Subcutaneous abdominal adipose tissue (tissue), 5 donors: ENCODE measurements around the gene FAM216A.
A peak's percentile ranks its signal among the peaks of the same experiment; 100 is the strongest.
"Not testable (repeated sequence)": the region's sequence is repeated elsewhere in the genome, so short reads cannot be mapped to it uniquely, and the experiment has no call there.

Experiments
- H3K27ac ChIP-seq: one replicate; pipeline ENCODE4 v1.7.0; 2013; ENCODE audit warnings: low read depth, mild to moderate bottlenecking, inconsistent platforms, low read length, moderate library complexity
- H3K27me3 ChIP-seq, 5 donors: one replicate each; pipeline ENCODE4 v1.7.0; 2013; ENCODE audit warnings: low read length in 5 of 5, inconsistent platforms in 1 of 5; ENCODE audit not compliant: control insufficient read depth in 5 of 5, insufficient read depth in 4 of 5
- H3K36me3 ChIP-seq, 5 donors: one replicate each; pipeline ENCODE4 v1.7.0; 2013; ENCODE audit warnings: low read length in 5 of 5; ENCODE audit not compliant: control insufficient read depth in 5 of 5, insufficient read depth in 5 of 5
- H3K4me1 ChIP-seq, 5 donors: one replicate each; pipeline ENCODE4 v1.7.0; 2013; ENCODE audit warnings: low read length in 5 of 5, mild to moderate bottlenecking in 3 of 5, moderate library complexity in 1 of 5; ENCODE audit not compliant: control insufficient read depth in 5 of 5, insufficient read depth in 5 of 5
- H3K4me3 ChIP-seq, 5 donors: one replicate each; pipeline ENCODE4 v1.7.0; 2013; ENCODE audit warnings: low read length in 5 of 5, low read depth in 1 of 5
- H3K9ac ChIP-seq, 5 donors: one replicate each; pipeline ENCODE4 v1.7.0; 2013; ENCODE audit warnings: low read length in 5 of 5, mild to moderate bottlenecking in 4 of 5, moderate library complexity in 3 of 5
- H3K9me3 ChIP-seq, 5 donors: one replicate each; pipeline ENCODE4 v1.7.0; 2013; ENCODE audit warnings: low read length in 5 of 5; ENCODE audit not compliant: control insufficient read depth in 5 of 5
- donor health status: healthy.
- donor health status: healthy.
- donor health status: healthy.
- donor health status: healthy.
- donor health status: healthy.

FAM216A gene

DNA sequence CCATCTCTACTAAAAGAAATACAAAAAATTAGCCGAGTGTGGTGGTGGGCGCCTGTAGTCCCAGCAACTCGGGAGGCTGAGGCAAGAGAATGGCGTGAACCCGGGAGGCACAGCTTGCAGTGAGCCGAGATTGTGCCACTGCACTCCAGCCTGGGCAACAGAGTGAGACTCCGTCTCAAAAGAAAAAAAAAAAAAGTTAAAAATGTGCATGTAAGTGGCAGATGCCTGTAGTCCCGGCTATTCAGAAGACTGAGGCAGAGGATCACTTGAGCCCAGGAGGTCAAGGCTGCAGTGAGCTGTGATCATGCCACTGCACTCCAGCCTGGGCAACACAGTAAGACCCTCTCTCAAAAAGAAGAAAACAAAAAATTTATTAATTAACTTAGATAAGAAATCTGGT is 49.4 kb downstream of the FAM216A start:
- H3K4me1 ChIP-seq, H3K9me3 ChIP-seq, H3K27ac ChIP-seq, H3K4me3 ChIP-seq, H3K36me3 ChIP-seq, H3K27me3 ChIP-seq, H3K9ac ChIP-seq: not testable (repeated sequence)

DNA sequence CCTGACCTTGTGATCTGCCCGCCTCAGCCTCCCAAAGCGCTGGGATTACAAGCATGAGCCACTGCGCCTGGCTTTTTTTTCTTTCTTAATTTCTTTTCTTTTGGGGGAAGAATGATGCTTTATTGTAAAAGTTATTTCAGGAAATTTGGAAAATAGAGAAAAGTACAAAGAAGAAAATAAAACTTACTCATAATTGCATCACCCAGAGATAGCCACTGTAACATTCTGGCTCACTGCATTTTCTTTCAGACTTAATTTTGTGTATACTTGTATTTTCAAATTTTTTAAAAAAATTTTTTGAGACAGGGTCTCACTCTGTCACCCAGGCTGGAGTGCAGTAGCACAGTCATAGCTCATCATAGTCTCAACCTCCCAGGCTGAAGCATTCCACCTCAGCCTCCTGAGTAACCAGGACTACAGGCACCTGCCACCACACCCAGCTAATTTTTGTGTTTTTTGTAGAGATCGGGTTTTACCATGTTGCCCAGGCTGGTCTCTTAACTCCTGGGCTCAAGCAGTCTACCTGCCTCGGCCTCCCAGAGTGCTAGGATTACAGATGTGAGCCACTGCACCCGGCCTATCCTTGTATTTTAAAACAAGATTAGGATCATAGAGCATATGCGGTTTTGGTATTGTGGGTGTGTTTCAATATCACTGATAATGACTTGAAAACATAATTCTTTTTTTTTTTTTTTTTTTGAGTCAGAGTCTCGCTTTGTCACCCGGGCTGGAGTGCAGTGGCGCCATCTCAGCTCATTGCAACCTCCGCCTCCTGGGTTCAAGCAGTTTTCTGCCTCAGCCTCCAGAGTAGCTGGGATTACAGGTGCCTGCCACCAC is 52.4 kb downstream of the FAM216A start:
- not testable (repeated sequence) for H3K36me3 ChIP-seq, H3K27me3 ChIP-seq, H3K27ac ChIP-seq, H3K4me1 ChIP-seq, H3K4me3 ChIP-seq, H3K9me3 ChIP-seq, H3K9ac ChIP-seq

GRCh38 chr12:110528277-110528839 is 59.7 kb downstream of the FAM216A start:
- H3K27me3 ChIP-seq = no peaks in the 10 kb centered on the region
- no peak overlapping the region for H3K27ac ChIP-seq
- H3K36me3 ChIP-seq = peaks cover 2 to 21% (median 7%) of the 10 kb centered on the region in 5 donors
- H3K4me3 ChIP-seq = no peak overlapping the region
- no peaks in the 10 kb centered on the region for H3K9me3 ChIP-seq
- peaks cover 0 to 7% (median 0%) of the 10 kb centered on the region in 5 donors for H3K4me1 ChIP-seq
- no peak overlapping the region for H3K9ac ChIP-seq

GRCh38 chr12:110530511-110530910 is 61.9 kb downstream of the FAM216A start:
- Histone ChIP-seq H3K27me3 (no peaks in the 10 kb centered on the region), H3K4me3 (no peak overlapping the region), H3K4me1 (peaks cover 0 to 7% (median 0%) of the 10 kb centered on the region in 5 donors), H3K36me3 (peaks cover 2 to 29% (median 14%) of the 10 kb centered on the region in 5 donors), H3K9me3 (no peaks in the 10 kb centered on the region), H3K27ac (no peak overlapping the region), H3K9ac (no peak overlapping the region)

GRCh38 chr12:110531741-110532333 is 63.2 kb downstream of the FAM216A start:
- peaks cover 0 to 7% (median 0%) of the 10 kb centered on the region in 5 donors for H3K4me1 ChIP-seq
- no peaks in the 10 kb centered on the region for H3K9me3 ChIP-seq
- H3K36me3 ChIP-seq = peaks cover 11 to 41% (median 23%) of the 10 kb centered on the region in 5 donors
- H3K4me3 ChIP-seq = no peak overlapping the region
- H3K9ac ChIP-seq = no peak overlapping the region
- no peaks in the 10 kb centered on the region for H3K27me3 ChIP-seq
- H3K27ac ChIP-seq = no peak overlapping the region

- H3K9me3 ChIP-seq = no peaks in the 10 kb centered on the region
- H3K4me3 ChIP-seq = no peak overlapping the region
- no peaks in the 10 kb centered on the region for H3K27me3 ChIP-seq
- H3K9ac ChIP-seq = no peak overlapping the region
- H3K27ac ChIP-seq = no peak overlapping the region
- peaks cover 17 to 49% (median 23%) of the 10 kb centered on the region in 5 donors for H3K36me3 ChIP-seq
- peaks cover 0 to 12% (median 3%) of the 10 kb centered on the region in 5 donors for H3K4me1 ChIP-seq
Measured at GRCh38 chr12:110532644-110533043, 64.0 kb downstream of the FAM216A start.

GRCh38 chr12:110533607-110534006 is 65.0 kb downstream of the FAM216A start:
- H3K9me3 ChIP-seq = no peaks in the 10 kb centered on the region

DNA sequence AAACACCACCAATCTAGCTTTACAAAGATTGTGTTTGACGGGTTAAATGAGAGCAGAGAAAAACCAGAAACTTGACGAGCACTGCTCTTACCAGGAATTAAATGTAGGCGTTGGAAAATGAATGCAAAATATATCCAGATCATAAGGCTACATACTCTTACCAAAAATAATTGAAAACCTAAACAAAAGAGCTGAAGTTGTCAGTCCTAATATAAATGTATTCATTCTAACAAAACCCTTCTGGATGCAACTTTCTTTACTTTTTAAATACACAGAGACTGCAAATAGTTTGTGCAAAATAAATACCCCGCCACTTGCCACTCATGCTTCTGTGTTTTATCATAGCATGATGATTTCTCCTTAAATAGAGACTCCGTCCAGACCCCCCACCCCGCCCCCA is 66.2 kb downstream of the FAM216A start:
- Histone ChIP-seq H3K27ac (no peak overlapping the region), H3K4me1 (peaks cover 0 to 20% (median 11%) of the 10 kb centered on the region in 5 donors)

More at GRCh38 chr12:110533607-110534006, 65.0 kb downstream of the FAM216A start:
- H3K27ac ChIP-seq = no peak overlapping the region
- H3K27me3 ChIP-seq = no peaks in the 10 kb centered on the region
- H3K36me3 ChIP-seq = peaks cover 23 to 59% (median 30%) of the 10 kb centered on the region in 5 donors
- H3K4me1 ChIP-seq = peaks cover 0 to 20% (median 11%) of the 10 kb centered on the region in 5 donors
- no peak overlapping the region for H3K9ac ChIP-seq
- no peak overlapping the region for H3K4me3 ChIP-seq

GRCh38 chr12:110536834-110537604 is 68.4 kb downstream of the FAM216A start:
- no peaks in the 10 kb centered on the region for H3K27me3 ChIP-seq
- H3K27ac ChIP-seq = peak overlapping the region; percentile 50
- no peaks in the 10 kb centered on the region for H3K9me3 ChIP-seq
- H3K9ac ChIP-seq = peak overlapping the region in 1 of 5 donors; percentile 2
- peaks cover 0 to 15% (median 11%) of the 10 kb centered on the region in 5 donors for H3K4me1 ChIP-seq
- H3K36me3 ChIP-seq = peaks cover 17 to 59% (median 32%) of the 10 kb centered on the region in 5 donors
- H3K4me3 ChIP-seq = no peak overlapping the region

More for the DNA sequence above, 66.2 kb downstream of the FAM216A start:
- no peaks in the 10 kb centered on the region for H3K27me3 ChIP-seq
- H3K9me3 ChIP-seq = no peaks in the 10 kb centered on the region
- peaks cover 23 to 65% (median 34%) of the 10 kb centered on the region in 5 donors for H3K36me3 ChIP-seq
- no peak overlapping the region for H3K4me3 ChIP-seq
- H3K9ac ChIP-seq = no peak overlapping the region
